HG02798 (cell line): ENCODE data around the gene MOGAT3.
A peak's percentile ranks its signal among the peaks of the same experiment; 100 is the strongest.

Experiments
- ATAC-seq: cut with Tn5 transposase; IDR thresholded peaks from one replicate; pipeline ENCODE4 v1.9.1; 2021; ENCODE audit warnings: mild to moderate bottlenecking; ENCODE audit not compliant: unreplicated experiment, poor library complexity

The MOGAT3 gene

GRCh38 chr7:101163279-101164070, 37.4 kb downstream of the MOGAT3 start:
- ATAC-seq: no peak

- ATAC-seq: no peak
These were observed 38.1 kb downstream of the MOGAT3 start for GRCh38 chr7:101162551-101163278.

- no peak for ATAC-seq
These were observed 39.0 kb downstream of the MOGAT3 start for GRCh38 chr7:101161692-101162471.

- no peak for ATAC-seq
These were observed 39.9 kb downstream of the MOGAT3 start for GRCh38 chr7:101160910-101161309.

GRCh38 chr7:101159696-101160674, 40.9 kb downstream of the MOGAT3 start:
- ATAC-seq: no peak

- no peak for ATAC-seq
These were observed 43.8 kb downstream of the MOGAT3 start for GRCh38 chr7:101156866-101157589.

GRCh38 chr7:101156277-101156676, 44.6 kb downstream of the MOGAT3 start:
- ATAC-seq: no peak

GRCh38 chr7:101155303-101155702, 45.5 kb downstream of the MOGAT3 start:
- ATAC-seq: no peak

- ATAC-seq: peak; percentile 17
These were observed 46.1 kb downstream of the MOGAT3 start for GRCh38 chr7:101154693-101155102.

GRCh38 chr7:101153969-101154692, 46.7 kb downstream of the MOGAT3 start, which contains the start of gene AP1S1:
Gene AP1S1 (plus strand): TSS chr7:101154476. CDS start chr7:101154515, 39 bp downstream.
- ATAC-seq: peak; percentile 86

GRCh38 chr7:101151908-101152651, 48.8 kb downstream of the MOGAT3 start:
- no peak for ATAC-seq
